Superior temporal gyrus (tissue), 1 donor: Measurements from ENCODE around the gene TAF1.
"Not testable (repeated sequence)": the region's sequence is repeated elsewhere in the genome, so short reads cannot be mapped to it uniquely, and the experiment has no call there.

ENCODE experiments used
- DNase-seq: peaks from one replicate; pipeline ENCODE4 v3.0.0-alpha.2; 2016; ENCODE audit errors: extremely low spot score

The TAF1 gene

DNA sequence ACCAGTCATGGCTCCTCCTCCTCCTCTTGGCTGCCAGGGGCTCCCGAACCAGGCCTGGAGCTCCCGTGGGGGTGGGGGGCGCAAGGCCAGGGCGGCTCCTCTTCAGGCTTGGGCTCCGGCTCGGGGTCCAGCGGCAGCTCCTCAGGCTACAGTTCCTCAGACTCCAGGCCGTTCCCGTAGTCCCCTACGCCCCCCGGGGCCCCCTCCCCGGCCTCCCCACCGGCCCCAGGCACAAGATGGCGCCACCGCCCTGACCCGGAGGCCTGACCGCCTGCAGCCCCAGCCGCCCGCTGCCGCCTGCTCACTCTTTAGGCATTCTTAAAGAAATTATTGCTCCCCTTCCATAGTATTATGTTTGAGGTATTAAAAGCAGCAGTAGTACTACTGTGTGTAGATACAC lies 54.5 kb downstream of the TAF1 start:
- DNase-seq = no peak

DNA sequence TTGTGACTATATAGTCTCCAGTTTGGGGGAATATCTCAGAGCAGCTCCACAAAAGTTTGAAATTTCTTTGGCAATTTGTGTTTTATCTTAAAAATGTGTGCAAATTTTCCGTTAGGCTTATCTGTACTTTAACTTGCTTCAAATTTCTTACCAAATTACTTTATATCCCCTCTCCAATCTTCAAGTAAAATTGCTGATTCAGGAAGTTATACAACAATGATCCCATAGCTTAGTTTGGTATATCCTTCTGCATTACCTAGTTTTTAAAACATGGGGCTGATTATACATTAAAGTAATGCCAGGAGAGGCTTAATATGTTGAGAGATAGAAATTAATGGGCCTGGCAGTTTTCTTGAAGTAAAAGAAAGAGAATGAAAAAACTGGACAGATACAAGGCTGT lies 66.6 kb downstream of the TAF1 start:
- DNase-seq = no peak

DNA sequence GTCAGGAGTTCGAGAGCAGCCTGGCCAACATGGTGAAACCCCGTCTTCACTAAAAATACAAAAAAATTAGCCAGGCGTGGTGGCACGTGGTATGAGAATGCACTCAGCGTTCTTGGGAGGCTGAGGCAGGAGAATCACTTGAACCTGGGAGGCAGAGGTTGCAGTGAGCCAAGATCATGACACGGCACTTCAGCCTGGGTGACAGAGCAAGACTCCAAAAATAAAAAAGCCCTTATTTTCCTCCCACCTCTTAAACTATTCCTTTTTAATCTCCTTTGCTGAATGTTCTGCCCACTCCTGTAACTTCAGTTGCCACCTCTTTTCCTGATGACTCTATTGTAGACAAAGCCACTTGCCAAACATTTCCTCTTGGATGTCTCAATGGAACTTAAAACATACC lies 72.6 kb downstream of the TAF1 start:
- DNase-seq = no peak

DNA sequence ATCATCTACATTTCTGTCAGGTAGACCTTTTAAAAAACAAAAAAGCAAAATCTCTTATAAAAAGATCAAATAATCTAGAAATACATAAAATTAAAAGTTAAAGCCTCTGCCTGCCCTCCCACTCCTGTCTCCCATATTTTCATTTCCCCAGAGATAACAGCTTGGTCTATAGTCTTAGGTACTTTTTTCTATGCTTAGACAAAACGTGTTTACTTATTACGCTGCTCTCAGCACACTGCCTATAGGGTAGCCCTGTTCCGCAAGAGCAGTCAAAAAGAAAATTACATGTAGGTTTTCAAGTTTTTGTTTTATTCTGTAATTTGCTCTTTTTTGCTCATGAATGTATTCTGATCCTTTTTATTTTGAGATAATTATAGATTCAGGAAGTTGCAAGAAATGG lies 73.3 kb downstream of the TAF1 start:
- DNase-seq = no peak

DNA sequence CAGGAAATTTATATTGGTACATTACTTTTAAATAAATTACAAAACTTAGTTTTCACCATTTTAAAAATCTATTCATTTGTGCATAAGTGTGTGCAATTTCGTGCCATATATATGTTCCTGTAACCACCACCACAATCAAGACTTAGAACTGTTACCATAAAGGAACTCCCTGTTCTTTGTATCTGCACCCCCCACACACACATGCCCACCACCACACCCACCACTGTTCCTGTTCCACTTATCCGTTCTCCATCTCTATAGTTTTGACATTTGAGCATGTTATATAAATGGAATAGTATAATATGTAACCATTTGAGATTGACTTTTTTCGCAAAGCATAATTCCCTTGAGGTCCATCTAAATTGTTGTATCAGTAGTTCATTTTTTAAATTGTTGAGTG lies 73.7 kb downstream of the TAF1 start:
- DNase-seq = no peak

DNA sequence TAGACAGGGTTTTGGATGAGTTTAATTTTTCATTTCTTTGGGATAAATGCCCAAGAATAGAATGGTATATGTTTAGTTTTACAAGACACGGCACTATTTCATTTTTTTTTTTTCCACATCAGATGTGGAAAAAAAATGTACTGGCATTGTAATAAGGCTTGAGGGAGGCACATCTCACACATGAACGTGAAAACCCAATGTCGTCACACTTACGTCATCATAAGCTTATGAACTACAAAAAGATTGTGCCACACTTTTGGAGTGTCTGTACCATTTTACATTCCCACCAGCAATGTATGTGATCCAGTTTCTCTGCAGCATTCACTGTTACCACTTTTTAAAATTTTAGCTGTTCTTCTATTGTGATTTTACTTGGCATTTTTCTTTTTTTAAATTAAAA lies 74.2 kb downstream of the TAF1 start:
- no peak for DNase-seq

- not testable (repeated sequence) for DNase-seq
Measured at GRCh38 chrX:71441809-71442208, 75.7 kb downstream of the TAF1 start.

DNA sequence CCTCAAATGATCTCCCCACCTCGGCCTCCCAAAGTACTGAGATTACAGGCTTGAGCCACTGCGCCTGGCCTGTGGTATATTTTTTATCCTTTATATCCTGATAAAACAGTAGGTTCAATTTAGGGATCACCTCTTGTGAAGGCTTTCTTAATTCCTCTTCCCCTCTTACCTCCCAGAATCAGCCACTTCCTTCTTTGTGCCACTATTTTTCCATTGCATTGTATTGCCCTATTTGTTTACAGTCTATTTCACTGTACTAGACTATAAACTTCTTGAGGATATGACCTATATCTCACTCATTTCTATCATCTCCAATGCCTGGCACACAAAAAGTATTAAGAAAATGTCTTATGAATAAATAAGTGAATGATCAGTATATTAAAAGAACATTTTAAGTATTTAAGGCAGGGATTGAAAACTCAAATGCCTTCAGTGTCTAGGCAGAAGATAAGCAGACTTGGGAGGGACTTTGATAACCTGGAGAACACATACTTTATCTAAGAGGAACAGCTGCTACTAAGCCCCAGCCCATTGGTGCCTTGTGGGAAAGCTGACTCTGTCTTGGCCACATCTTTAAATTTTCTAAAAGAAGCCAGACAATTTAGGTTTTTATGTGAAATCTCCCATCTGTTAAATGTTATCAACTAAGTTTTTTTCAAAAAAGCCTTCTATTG lies 84.4 kb downstream of the TAF1 start:
- DNase-seq = no peak

GRCh38 chrX:71451518-71451917 lies 85.4 kb downstream of the TAF1 start:
- DNase-seq = not testable (repeated sequence)

- no peak for DNase-seq
Measured at GRCh38 chrX:71453056-71453455, 86.9 kb downstream of the TAF1 start.

- no peak for DNase-seq
Measured at GRCh38 chrX:71454222-71454621, 88.1 kb downstream of the TAF1 start.

GRCh38 chrX:71458866-71459265 lies 92.7 kb downstream of the TAF1 start:
- no peak for DNase-seq

- DNase-seq = no peak
Measured at GRCh38 chrX:71464968-71465367, 98.8 kb downstream of the TAF1 start.

DNA sequence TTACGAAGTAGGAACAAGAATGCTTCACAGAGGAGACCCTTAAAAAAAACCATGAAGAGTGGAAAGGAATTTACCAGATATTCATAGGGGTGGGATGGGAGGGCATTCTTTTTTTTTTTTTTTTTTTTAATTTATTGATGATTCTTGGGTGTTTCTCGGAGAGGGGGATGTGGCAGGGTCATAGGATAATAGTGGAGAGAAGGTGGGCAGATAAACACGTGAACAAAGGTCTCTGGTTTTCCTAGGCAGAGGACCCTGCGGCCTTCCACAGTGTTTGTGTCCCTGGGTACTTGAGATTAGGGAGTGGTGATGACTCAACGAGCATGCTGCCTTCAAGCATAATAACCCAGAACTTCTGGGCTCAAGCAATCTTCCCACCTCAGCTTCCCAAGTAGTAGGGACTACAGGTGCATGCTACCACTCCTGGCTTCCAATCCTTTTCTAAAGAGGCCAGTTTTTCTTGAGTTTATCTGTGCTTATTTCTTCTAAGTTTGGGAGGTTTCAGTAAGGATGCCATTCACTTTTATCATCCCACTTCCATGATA lies 100.9 kb downstream of the TAF1 start:
- no peak for DNase-seq

- DNase-seq = no peak
Measured at GRCh38 chrX:71475785-71476540, 109.8 kb downstream of the TAF1 start.

- DNase-seq = no peak
Measured at GRCh38 chrX:71482228-71482958, 116.2 kb downstream of the TAF1 start.

GRCh38 chrX:71487814-71488213 lies 121.7 kb downstream of the TAF1 start:
- DNase-seq = no peak

- DNase-seq = no peak
Measured at GRCh38 chrX:71489540-71489939, 123.4 kb downstream of the TAF1 start.

GRCh38 chrX:71492231-71493065 lies 126.3 kb downstream of the TAF1 start:
- DNase-seq = no peak

DNA sequence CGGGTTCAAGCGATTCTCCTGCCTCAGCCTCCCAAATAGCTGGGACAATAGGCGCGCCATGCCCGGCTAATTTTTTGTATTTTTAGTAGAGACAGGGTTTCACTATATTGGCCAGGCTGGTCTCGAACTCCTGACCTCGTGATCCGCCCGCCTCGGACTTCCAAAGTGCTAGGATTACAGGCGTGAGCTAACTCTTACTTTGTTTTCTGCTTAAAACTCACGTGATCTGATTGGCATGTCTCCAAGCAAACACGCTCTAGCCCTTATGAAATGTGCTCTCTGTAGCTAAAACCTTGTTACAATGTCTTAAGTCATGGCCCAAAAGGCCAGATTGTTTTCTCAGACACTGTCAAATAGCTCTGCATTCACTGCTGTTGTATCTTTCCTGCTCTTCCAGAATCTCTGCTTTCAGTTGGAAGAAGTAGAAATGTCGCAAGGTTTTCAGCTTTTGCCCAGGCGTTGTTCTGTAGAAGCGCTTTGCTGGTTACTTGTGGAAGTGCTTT lies 127.0 kb downstream of the TAF1 start:
- no peak for DNase-seq

DNA sequence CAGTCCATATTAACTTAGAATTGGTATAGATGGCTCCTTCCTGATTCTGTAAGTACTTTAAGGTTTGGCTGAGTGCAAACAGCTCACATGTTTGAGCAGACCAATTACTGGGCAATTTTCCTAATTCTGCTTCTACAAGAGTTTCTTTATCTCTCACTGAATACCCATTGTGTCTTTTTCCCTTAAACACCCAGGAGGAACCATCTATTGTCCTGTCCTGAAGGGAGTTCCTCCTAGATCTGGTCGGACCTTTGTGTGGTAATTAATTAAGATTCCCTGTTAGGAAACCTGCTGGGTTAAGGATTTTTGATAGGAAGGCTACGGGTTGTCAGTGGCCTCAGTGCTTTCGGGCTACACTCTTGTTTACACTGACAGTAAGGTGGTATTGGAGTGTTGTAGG lies 129.8 kb downstream of the TAF1 start:
- not testable (repeated sequence) for DNase-seq
